Neural cell (in vitro differentiated cells): ENCODE results near the gene NPTN. TPM values are rescaled to one million over a fixed set of nuclear protein-coding genes. Genes with fewer than 3 reads are reported as not detected.

Experiments
- H2AFZ ChIP-seq: fragments of 200-600, 300-800 bp; sonication (generic), shearing (Covaris generic); 2 replicates; pipeline ENCODE4 v1.6.0; 2014; ENCODE audit warnings: low read depth, mild to moderate bottlenecking, antibody characterized with exemption, low read length, moderate library complexity
- H3F3A ChIP-seq: fragments of 200-600 bp; shearing (Covaris generic); 2 replicates; pipeline ENCODE4 v1.6.1; 2016; ENCODE audit warnings: mild to moderate bottlenecking, moderate library complexity, mixed read lengths, antibody characterized with exemption, low read length; ENCODE audit not compliant: insufficient read depth, poor library complexity, severe bottlenecking
- H3K27ac ChIP-seq: fragments of 200-600, 300-800 bp; sonication (generic), shearing (Covaris generic); 2 replicates; pipeline ENCODE4 v1.5.1; 2014; ENCODE audit warnings: mild to moderate bottlenecking, low read length, moderate library complexity
- H3K27me3 ChIP-seq: fragments of 300-800, 200-600 bp; sonication (generic), shearing (Covaris generic); 2 replicates; pipeline ENCODE4 v1.6.0; 2014; ENCODE audit warnings: mild to moderate bottlenecking, low read depth, low read length, moderate library complexity; ENCODE audit not compliant: insufficient read depth
- H3K36me3 ChIP-seq: fragments of 300-800, 200-600 bp; sonication (generic), shearing (Covaris generic); 2 replicates; pipeline ENCODE4 v1.5.1; 2014; ENCODE audit warnings: mild to moderate bottlenecking, antibody characterized with exemption, low read length, moderate library complexity; ENCODE audit not compliant: insufficient read depth
- H3K4me2 ChIP-seq: fragments of 300-800, 200-600 bp; sonication (generic), shearing (Covaris generic); 2 replicates; pipeline ENCODE4 v1.6.0; 2014; ENCODE audit warnings: mild to moderate bottlenecking, low read length
- H3K4me3 ChIP-seq: fragments of 300-800, 200-600 bp; sonication (generic), shearing (Covaris generic); 2 replicates; pipeline ENCODE4 v1.5.1; 2014; ENCODE audit warnings: mild to moderate bottlenecking, low read length, moderate library complexity
- H3K79me2 ChIP-seq: fragments of 200-600 bp; shearing (Covaris generic); replicated peaks from 2 replicates; pipeline ENCODE4 v1.6.0; 2014; ENCODE audit warnings: mild to moderate bottlenecking, low read length, moderate library complexity; ENCODE audit not compliant: insufficient read depth
- H3K9ac ChIP-seq: fragments of 300-800, 200-600 bp; sonication (generic), shearing (Covaris generic); 2 replicates; pipeline ENCODE4 v1.6.1; 2016; ENCODE audit warnings: mild to moderate bottlenecking, low read length, mixed read lengths
- H3K9me2 ChIP-seq: fragments of 200-600 bp; shearing (Covaris generic); 2 replicates; pipeline ENCODE4 v1.6.1; 2016; ENCODE audit warnings: mild to moderate bottlenecking, low read length, mixed read lengths; ENCODE audit not compliant: insufficient read depth
- H3K9me3 ChIP-seq: fragments of 200-600, 300-800 bp; sonication (generic), shearing (Covaris generic); 2 replicates; pipeline ENCODE4 v1.6.1; 2016; ENCODE audit warnings: mild to moderate bottlenecking, mixed run types, low read length, moderate library complexity, mixed read lengths
- H4K20me1 ChIP-seq: fragments of 200-600 bp; shearing (Covaris generic); 2 replicates; pipeline ENCODE4 v1.6.1; 2016; ENCODE audit warnings: mild to moderate bottlenecking, mixed run types; ENCODE audit not compliant: insufficient read depth
- EP300 ChIP-seq: fragments of 450-650 bp; conservative IDR thresholded peaks from 2 replicates; pipeline ENCODE4 v1.6.1; 2014; ENCODE audit warnings: antibody characterized with exemption, mild to moderate bottlenecking, moderate library complexity; ENCODE audit not compliant: poor library complexity, severe bottlenecking
- EZH2 ChIP-seq: fragments of 200-600, 300-800 bp; shearing (Covaris generic), sonication (generic); IDR thresholded peaks from 2 replicates; pipeline ENCODE4 v1.6.1; 2014; ENCODE audit warnings: antibody characterized with exemption, low read length, borderline replicate concordance, mild to moderate bottlenecking; ENCODE audit not compliant: insufficient read depth, poor library complexity, severe bottlenecking
- MXI1 ChIP-seq: fragments of 450-650 bp; conservative IDR thresholded peaks from 2 replicates; pipeline ENCODE4 v1.6.1; 2014; ENCODE audit warnings: antibody characterized with exemption, mild to moderate bottlenecking; ENCODE audit not compliant: poor library complexity, severe bottlenecking
- POLR2AphosphoS5 ChIP-seq: IDR thresholded peaks from 2 replicates; pipeline ENCODE4 v1.6.1; 2012
- RAD21 ChIP-seq: fragments of 450-650 bp; conservative IDR thresholded peaks from 2 replicates; pipeline ENCODE4 v1.6.1; 2014; ENCODE audit warnings: antibody characterized with exemption, mild to moderate bottlenecking, moderate library complexity
- SMC3 ChIP-seq: fragments of 450-650 bp; conservative IDR thresholded peaks from 2 replicates; pipeline ENCODE4 v1.6.1; 2014; ENCODE audit warnings: antibody characterized with exemption, mild to moderate bottlenecking, moderate library complexity; ENCODE audit not compliant: poor library complexity
- TAF1 ChIP-seq: IDR thresholded peaks from 2 replicates; pipeline ENCODE4 v1.6.1; 2012; ENCODE audit warnings: low read depth
- polyA plus RNA-seq: library from polyadenylated mRNA; depleted of rRNA; stranded (reverse); fragments of >200 nt; gene quantifications from 2 replicates; pipeline ENCODE4 v1.2.3, GENCODE V29; 2014
- TF ChIP-seq, protein P1 (sequence below): IDR thresholded peaks from 2 replicates; pipeline ENCODE4 v1.6.1; 2012; ENCODE audit warnings: borderline replicate concordance
- TF ChIP-seq, protein P2 (sequence below): fragments of 450-650 bp; IDR thresholded peaks from 2 replicates; pipeline ENCODE4 v1.5.1; 2014; ENCODE audit warnings: antibody characterized with exemption, mild to moderate bottlenecking, moderate library complexity; ENCODE audit not compliant: poor library complexity, severe bottlenecking

NPTN gene
- polyA plus RNA-seq, 1 donor from 2014 or later: 237 TPM

DNA sequence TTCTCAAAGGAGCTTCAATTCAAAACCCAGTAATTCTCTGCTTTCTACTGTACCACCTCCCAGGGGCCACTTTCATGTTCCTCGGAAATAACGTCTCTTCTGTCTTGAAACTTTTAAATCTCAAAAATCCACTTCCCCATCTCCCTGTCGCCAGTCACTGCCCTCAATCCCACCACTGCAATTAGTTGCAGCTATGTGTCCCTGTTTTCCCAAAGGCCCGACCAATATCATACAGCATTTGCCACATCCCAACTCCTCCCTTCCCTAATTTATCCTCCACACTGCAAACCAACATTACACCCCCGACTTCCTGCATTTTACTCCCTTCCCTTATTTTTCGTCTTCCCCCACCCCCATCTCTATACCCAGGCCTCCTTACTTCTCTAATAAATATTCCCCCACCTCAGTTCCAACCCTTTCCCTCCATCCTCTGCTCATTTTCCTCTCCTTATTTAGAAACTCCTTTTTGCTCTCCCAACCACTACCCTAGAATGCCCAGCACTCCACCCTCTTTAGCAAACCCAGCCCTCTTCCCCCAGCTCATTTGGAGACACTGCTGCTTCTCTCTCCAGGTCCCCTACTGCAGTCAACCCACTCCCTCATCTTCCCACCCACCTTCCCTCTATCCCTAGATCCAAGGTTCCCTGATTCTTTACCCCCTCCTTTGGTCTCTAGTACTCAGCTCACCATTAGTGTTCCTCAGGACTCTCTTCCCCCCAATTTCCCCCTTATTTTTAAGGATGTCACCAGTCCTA is 1.1 kb downstream of the NPTN start:
- Histone ChIP-seq H3K36me3 (no peaks in the 10 kb centered on the region), H3K27me3 (no peaks in the 10 kb centered on the region), H3K4me3 (peak overlapping the region; percentile 82), H3K27ac (peak overlapping the region; percentile 78), H3K4me2 (peak overlapping the region; percentile 87), H2AFZ (no peak overlapping the region), H3K9me2 (no peaks in the 10 kb centered on the region), H3K9ac (peak overlapping the region; percentile 82), H3K79me2 (peaks cover 56% of the 10 kb centered on the region), H3K9me3 (no peaks in the 10 kb centered on the region), H4K20me1 (no peaks in the 10 kb centered on the region), H3F3A (no peaks in the 10 kb centered on the region)
- TF ChIP-seq, protein P1, sequence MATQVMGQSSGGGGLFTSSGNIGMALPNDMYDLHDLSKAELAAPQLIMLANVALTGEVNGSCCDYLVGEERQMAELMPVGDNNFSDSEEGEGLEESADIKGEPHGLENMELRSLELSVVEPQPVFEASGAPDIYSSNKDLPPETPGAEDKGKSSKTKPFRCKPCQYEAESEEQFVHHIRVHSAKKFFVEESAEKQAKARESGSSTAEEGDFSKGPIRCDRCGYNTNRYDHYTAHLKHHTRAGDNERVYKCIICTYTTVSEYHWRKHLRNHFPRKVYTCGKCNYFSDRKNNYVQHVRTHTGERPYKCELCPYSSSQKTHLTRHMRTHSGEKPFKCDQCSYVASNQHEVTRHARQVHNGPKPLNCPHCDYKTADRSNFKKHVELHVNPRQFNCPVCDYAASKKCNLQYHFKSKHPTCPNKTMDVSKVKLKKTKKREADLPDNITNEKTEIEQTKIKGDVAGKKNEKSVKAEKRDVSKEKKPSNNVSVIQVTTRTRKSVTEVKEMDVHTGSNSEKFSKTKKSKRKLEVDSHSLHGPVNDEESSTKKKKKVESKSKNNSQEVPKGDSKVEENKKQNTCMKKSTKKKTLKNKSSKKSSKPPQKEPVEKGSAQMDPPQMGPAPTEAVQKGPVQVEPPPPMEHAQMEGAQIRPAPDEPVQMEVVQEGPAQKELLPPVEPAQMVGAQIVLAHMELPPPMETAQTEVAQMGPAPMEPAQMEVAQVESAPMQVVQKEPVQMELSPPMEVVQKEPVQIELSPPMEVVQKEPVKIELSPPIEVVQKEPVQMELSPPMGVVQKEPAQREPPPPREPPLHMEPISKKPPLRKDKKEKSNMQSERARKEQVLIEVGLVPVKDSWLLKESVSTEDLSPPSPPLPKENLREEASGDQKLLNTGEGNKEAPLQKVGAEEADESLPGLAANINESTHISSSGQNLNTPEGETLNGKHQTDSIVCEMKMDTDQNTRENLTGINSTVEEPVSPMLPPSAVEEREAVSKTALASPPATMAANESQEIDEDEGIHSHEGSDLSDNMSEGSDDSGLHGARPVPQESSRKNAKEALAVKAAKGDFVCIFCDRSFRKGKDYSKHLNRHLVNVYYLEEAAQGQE: no peak
- TF ChIP-seq SMC3 (no peak), MXI1 (peak; percentile 3)
- TF ChIP-seq, protein P2, sequence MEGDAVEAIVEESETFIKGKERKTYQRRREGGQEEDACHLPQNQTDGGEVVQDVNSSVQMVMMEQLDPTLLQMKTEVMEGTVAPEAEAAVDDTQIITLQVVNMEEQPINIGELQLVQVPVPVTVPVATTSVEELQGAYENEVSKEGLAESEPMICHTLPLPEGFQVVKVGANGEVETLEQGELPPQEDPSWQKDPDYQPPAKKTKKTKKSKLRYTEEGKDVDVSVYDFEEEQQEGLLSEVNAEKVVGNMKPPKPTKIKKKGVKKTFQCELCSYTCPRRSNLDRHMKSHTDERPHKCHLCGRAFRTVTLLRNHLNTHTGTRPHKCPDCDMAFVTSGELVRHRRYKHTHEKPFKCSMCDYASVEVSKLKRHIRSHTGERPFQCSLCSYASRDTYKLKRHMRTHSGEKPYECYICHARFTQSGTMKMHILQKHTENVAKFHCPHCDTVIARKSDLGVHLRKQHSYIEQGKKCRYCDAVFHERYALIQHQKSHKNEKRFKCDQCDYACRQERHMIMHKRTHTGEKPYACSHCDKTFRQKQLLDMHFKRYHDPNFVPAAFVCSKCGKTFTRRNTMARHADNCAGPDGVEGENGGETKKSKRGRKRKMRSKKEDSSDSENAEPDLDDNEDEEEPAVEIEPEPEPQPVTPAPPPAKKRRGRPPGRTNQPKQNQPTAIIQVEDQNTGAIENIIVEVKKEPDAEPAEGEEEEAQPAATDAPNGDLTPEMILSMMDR: no peak

DNA sequence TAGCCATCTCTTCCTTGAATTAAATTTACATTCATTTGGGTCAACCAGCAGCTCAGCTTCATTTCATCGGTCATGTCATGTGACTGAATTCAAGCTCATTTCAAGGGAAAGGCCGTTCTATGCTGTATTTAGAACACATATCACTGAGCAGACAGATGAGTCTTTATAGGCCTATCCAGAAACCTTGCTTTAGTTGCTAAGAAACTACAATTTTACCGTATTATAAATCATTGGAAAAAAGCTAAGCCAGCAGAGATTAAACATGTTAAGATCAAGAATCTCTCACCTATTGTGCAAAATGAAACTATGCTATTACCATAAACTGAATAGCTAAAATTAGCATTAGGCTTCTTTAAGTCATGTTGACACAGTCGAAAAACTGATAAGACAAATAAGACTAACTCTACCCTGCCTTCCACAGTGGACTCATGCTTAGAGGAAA is 2.2 kb downstream of the NPTN start:
- Histone ChIP-seq H3K27ac (peak overlapping the region; percentile 47), H3F3A (no peaks in the 10 kb centered on the region), H3K4me3 (peak overlapping the region; percentile 82), H3K4me2 (peak overlapping the region; percentile 87), H4K20me1 (no peaks in the 10 kb centered on the region), H3K9me3 (no peaks in the 10 kb centered on the region), H3K9me2 (no peaks in the 10 kb centered on the region), H2AFZ (no peak overlapping the region), H3K9ac (peak overlapping the region; percentile 82), H3K36me3 (no peaks in the 10 kb centered on the region), H3K79me2 (peaks cover 67% of the 10 kb centered on the region), H3K27me3 (no peaks in the 10 kb centered on the region)
- TF ChIP-seq MXI1: no peak
- no peak for TF ChIP-seq EZH2
- TF ChIP-seq, protein P2: no peak
- TF ChIP-seq, protein P1: no peak
- TF ChIP-seq POLR2AphosphoS5: no peak
- TF ChIP-seq TAF1: no peak
- no peak for TF ChIP-seq EP300
- TF ChIP-seq SMC3: no peak
- no peak for TF ChIP-seq RAD21
